ENCODE data around the gene GMPPA.

The GMPPA gene

GRCh38 chr2:219498280-219499057, at the start of gene GMPPA:
TSS of gene GMPPA (plus strand) at chr2:219498891. CDS start at chr2:219499976, 1,085 bp downstream.
- DNase-seq (ENCODE audit: insufficient read length, low spot score) (peak; percentile 99), FAIRE-seq (peak; percentile 78)
- TF ChIP-seq POLR2A (IDR thresholded peaks at IDR 0.05; ENCODE audit: low read depth, low read length): peak; percentile 84

GRCh38 chr2:219449609-219450008, 49.1 kb upstream of the GMPPA start:
- FAIRE-seq: no peak
- DNase-seq (ENCODE audit: insufficient read length, low spot score): no peak
- TF ChIP-seq POLR2A (IDR thresholded peaks at IDR 0.05; ENCODE audit: low read depth, low read length): no peak

- TF ChIP-seq POLR2A (IDR thresholded peaks at IDR 0.05; ENCODE audit: low read depth, low read length): no peak
- DNase-seq (ENCODE audit: insufficient read length, low spot score) (no peak), FAIRE-seq (no peak)
Observed at GRCh38 chr2:219451661-219452360, 46.9 kb upstream of the GMPPA start.

GRCh38 chr2:219452361-219453317, 46.1 kb upstream of the GMPPA start:
- FAIRE-seq (peak; percentile 74), DNase-seq (ENCODE audit: insufficient read length, low spot score) (peak; percentile 99)
- no peak for TF ChIP-seq POLR2A (IDR thresholded peaks at IDR 0.05; ENCODE audit: low read depth, low read length)

- no peak for TF ChIP-seq POLR2A (IDR thresholded peaks at IDR 0.05; ENCODE audit: low read depth, low read length)
- FAIRE-seq (no peak), DNase-seq (ENCODE audit: insufficient read length, low spot score) (no peak)
Observed at GRCh38 chr2:219453671-219454590, 44.8 kb upstream of the GMPPA start.

- FAIRE-seq: no peak
- DNase-seq (ENCODE audit: insufficient read length, low spot score): no peak
- no peak for TF ChIP-seq POLR2A (IDR thresholded peaks at IDR 0.05; ENCODE audit: low read depth, low read length)
Observed at GRCh38 chr2:219455581-219455980, 43.1 kb upstream of the GMPPA start.

GRCh38 chr2:219457784-219458369, 40.8 kb upstream of the GMPPA start:
- no peak for DNase-seq (ENCODE audit: insufficient read length, low spot score)
- no peak for FAIRE-seq

GRCh38 chr2:219458996-219459395, 39.7 kb upstream of the GMPPA start:
- TF ChIP-seq POLR2A (IDR thresholded peaks at IDR 0.05; ENCODE audit: low read depth, low read length): no peak
- DNase-seq (ENCODE audit: insufficient read length, low spot score) (no peak), FAIRE-seq (no peak)

More at GRCh38 chr2:219457784-219458369, 40.8 kb upstream of the GMPPA start:
- TF ChIP-seq POLR2A (IDR thresholded peaks at IDR 0.05; ENCODE audit: low read depth, low read length): no peak

GRCh38 chr2:219459460-219460311, 39.0 kb upstream of the GMPPA start:
- DNase-seq (ENCODE audit: insufficient read length, low spot score) (peak; percentile 85), FAIRE-seq (no peak)
- no peak for TF ChIP-seq POLR2A (IDR thresholded peaks at IDR 0.05; ENCODE audit: low read depth, low read length)

GRCh38 chr2:219460424-219460926, 38.2 kb upstream of the GMPPA start:
- DNase-seq (ENCODE audit: insufficient read length, low spot score) (no peak), FAIRE-seq (no peak)
- TF ChIP-seq POLR2A (IDR thresholded peaks at IDR 0.05; ENCODE audit: low read depth, low read length): no peak

- no peak for FAIRE-seq
- no peak for TF ChIP-seq POLR2A (IDR thresholded peaks at IDR 0.05; ENCODE audit: low read depth, low read length)
- DNase-seq (ENCODE audit: insufficient read length, low spot score): no peak
Observed at GRCh38 chr2:219461047-219461514, 37.6 kb upstream of the GMPPA start.

Data from H54 (cell line).